ENCODE data around the gene ABI3. TPM values are rescaled to one million over a fixed set of nuclear protein-coding genes. Genes with fewer than 3 reads are reported as not detected.
A peak's percentile ranks its signal among the peaks of the same experiment; 100 is the strongest.

Gene ABI3
- total RNA-seq, 1 donor from 2014 or later = 32.8 TPM

- H3K27ac Mint-ChIP-seq = no peak within 1 kb of the TSS
- H3K9me3 Mint-ChIP-seq = no peaks in the 10 kb centered on the region
- DNase-seq (ENCODE audit: low spot score) = peak; percentile 82
- H3K36me3 Mint-ChIP-seq (ENCODE audit: low read depth) = peaks cover 1% of the 10 kb centered on the region
- peaks cover 24% of the 10 kb centered on the region for H3K4me1 Mint-ChIP-seq (ENCODE audit: low read depth)
- H3K4me3 Mint-ChIP-seq = peak within 1 kb of the TSS; percentile 87
- intact Hi-C loops (cut with micrococcal nuclease) = loop anchor here (1.0 to 5.0 kb wide), 5 partner anchors 29 to 181 kb away; partner anchors contain the start of gene PHB1
- peaks cover 37% of the 10 kb centered on the region for H3K27me3 Mint-ChIP-seq (ENCODE audit: insufficient read depth)
Measured at GRCh38 chr17:49230636-49231562, 20.4 kb downstream of the ABI3 start, which contains the start of gene PHOSPHO1. Gene PHOSPHO1, minus strand, starts transcription at chr17:49230787. Its CDS starts 4,096 bp downstream, at chr17:49226691.

- DNase-seq (ENCODE audit: low spot score) = no peak
- Mint-ChIP-seq H3K4me1 (ENCODE audit: low read depth) (peaks cover 24% of the 10 kb centered on the region), H3K27ac (no peak overlapping the region), H3K27me3 (ENCODE audit: insufficient read depth) (peaks cover 37% of the 10 kb centered on the region), H3K4me3 (peak overlapping the region; percentile 87), H3K36me3 (ENCODE audit: low read depth) (peaks cover 1% of the 10 kb centered on the region), H3K9me3 (no peaks in the 10 kb centered on the region)
- intact Hi-C loops (cut with micrococcal nuclease) = loop anchor here (2.0 to 5.0 kb wide), 3 partner anchors 61 to 181 kb away; partner anchors contain the start of gene PHB1
Measured at GRCh38 chr17:49231563-49231894, 21.0 kb downstream of the ABI3 start.

- Mint-ChIP-seq H3K9me3 (no peaks in the 10 kb centered on the region), H3K4me3 (no peak overlapping the region), H3K36me3 (ENCODE audit: low read depth) (peaks cover 1% of the 10 kb centered on the region), H3K4me1 (ENCODE audit: low read depth) (peaks cover 8% of the 10 kb centered on the region), H3K27ac (no peak overlapping the region), H3K27me3 (ENCODE audit: insufficient read depth) (peaks cover 25% of the 10 kb centered on the region)
- no peak for DNase-seq (ENCODE audit: low spot score)
- intact Hi-C loops (cut with micrococcal nuclease) = loop anchor here (5.0 kb wide), 2 partner anchors 58 to 178 kb away; partner anchors contain the start of gene PHB1
Measured at GRCh38 chr17:49234509-49235080, 24.1 kb downstream of the ABI3 start.

GRCh38 chr17:49235896-49236295 is 25.4 kb downstream of the ABI3 start:
- no peaks in the 10 kb centered on the region for H3K9me3 Mint-ChIP-seq
- intact Hi-C loops (cut with micrococcal nuclease) = no loop called here
- no peak for DNase-seq (ENCODE audit: low spot score)
- H3K27me3 Mint-ChIP-seq (ENCODE audit: insufficient read depth) = peaks cover 23% of the 10 kb centered on the region
- H3K4me1 Mint-ChIP-seq (ENCODE audit: low read depth) = peaks cover 6% of the 10 kb centered on the region
- peaks cover 1% of the 10 kb centered on the region for H3K36me3 Mint-ChIP-seq (ENCODE audit: low read depth)
- H3K4me3 Mint-ChIP-seq = no peak overlapping the region
- H3K27ac Mint-ChIP-seq = no peak overlapping the region

GRCh38 chr17:49239963-49240362 is 29.5 kb downstream of the ABI3 start:
- intact Hi-C loops (cut with micrococcal nuclease) = no loop called here
- Mint-ChIP-seq H3K36me3 (ENCODE audit: low read depth) (no peaks in the 10 kb centered on the region), H3K4me1 (ENCODE audit: low read depth) (no peaks in the 10 kb centered on the region), H3K9me3 (no peaks in the 10 kb centered on the region), H3K27ac (no peak overlapping the region), H3K4me3 (no peak overlapping the region), H3K27me3 (ENCODE audit: insufficient read depth) (peaks cover 4% of the 10 kb centered on the region)
- DNase-seq (ENCODE audit: low spot score) = no peak

- intact Hi-C loops (cut with micrococcal nuclease) = no loop called here
- H3K4me1 Mint-ChIP-seq (ENCODE audit: low read depth) = no peaks in the 10 kb centered on the region
- H3K27ac Mint-ChIP-seq = no peak overlapping the region
- H3K27me3 Mint-ChIP-seq (ENCODE audit: insufficient read depth) = peaks cover 4% of the 10 kb centered on the region
- DNase-seq (ENCODE audit: low spot score) = no peak
- H3K4me3 Mint-ChIP-seq = no peak overlapping the region
- H3K36me3 Mint-ChIP-seq (ENCODE audit: low read depth) = no peaks in the 10 kb centered on the region
- no peaks in the 10 kb centered on the region for H3K9me3 Mint-ChIP-seq
Measured at GRCh38 chr17:49240619-49241018, 30.1 kb downstream of the ABI3 start.

GRCh38 chr17:49241040-49241439 is 30.5 kb downstream of the ABI3 start:
- no peaks in the 10 kb centered on the region for H3K9me3 Mint-ChIP-seq
- no peaks in the 10 kb centered on the region for H3K4me1 Mint-ChIP-seq (ENCODE audit: low read depth)
- intact Hi-C loops (cut with micrococcal nuclease) = no loop called here
- H3K27me3 Mint-ChIP-seq (ENCODE audit: insufficient read depth) = peaks cover 4% of the 10 kb centered on the region
- no peaks in the 10 kb centered on the region for H3K36me3 Mint-ChIP-seq (ENCODE audit: low read depth)
- H3K27ac Mint-ChIP-seq = no peak overlapping the region
- DNase-seq (ENCODE audit: low spot score) = no peak
- H3K4me3 Mint-ChIP-seq = no peak overlapping the region

GRCh38 chr17:49241692-49242397 is 31.3 kb downstream of the ABI3 start:
- Mint-ChIP-seq H3K4me3 (no peak overlapping the region), H3K36me3 (ENCODE audit: low read depth) (no peaks in the 10 kb centered on the region), H3K4me1 (ENCODE audit: low read depth) (no peaks in the 10 kb centered on the region), H3K27ac (no peak overlapping the region), H3K27me3 (ENCODE audit: insufficient read depth) (peaks cover 4% of the 10 kb centered on the region), H3K9me3 (no peaks in the 10 kb centered on the region)
- DNase-seq (ENCODE audit: low spot score) = no peak
- intact Hi-C loops (cut with micrococcal nuclease) = no loop called here

GRCh38 chr17:49242813-49243212 is 32.3 kb downstream of the ABI3 start:
- Mint-ChIP-seq H3K4me3 (no peak overlapping the region), H3K27ac (no peak overlapping the region)

GRCh38 chr17:49244839-49245238 is 34.3 kb downstream of the ABI3 start:
- intact Hi-C loops (cut with micrococcal nuclease) = no loop called here
- no peaks in the 10 kb centered on the region for H3K36me3 Mint-ChIP-seq (ENCODE audit: low read depth)
- H3K9me3 Mint-ChIP-seq = no peaks in the 10 kb centered on the region
- H3K27ac Mint-ChIP-seq = no peak overlapping the region
- no peak overlapping the region for H3K4me3 Mint-ChIP-seq
- DNase-seq (ENCODE audit: low spot score) = no peak
- no peaks in the 10 kb centered on the region for H3K4me1 Mint-ChIP-seq (ENCODE audit: low read depth)
- H3K27me3 Mint-ChIP-seq (ENCODE audit: insufficient read depth) = peaks cover 2% of the 10 kb centered on the region

More at GRCh38 chr17:49242813-49243212, 32.3 kb downstream of the ABI3 start:
- peaks cover 4% of the 10 kb centered on the region for H3K27me3 Mint-ChIP-seq (ENCODE audit: insufficient read depth)
- no peaks in the 10 kb centered on the region for H3K36me3 Mint-ChIP-seq (ENCODE audit: low read depth)
- no peaks in the 10 kb centered on the region for H3K4me1 Mint-ChIP-seq (ENCODE audit: low read depth)
- intact Hi-C loops (cut with micrococcal nuclease) = no loop called here
- H3K9me3 Mint-ChIP-seq = no peaks in the 10 kb centered on the region
- no peak for DNase-seq (ENCODE audit: low spot score)

GRCh38 chr17:49247944-49248343 is 37.4 kb downstream of the ABI3 start:
- Mint-ChIP-seq H3K27ac (no peak overlapping the region), H3K36me3 (ENCODE audit: low read depth) (no peaks in the 10 kb centered on the region), H3K9me3 (no peaks in the 10 kb centered on the region), H3K4me3 (no peak overlapping the region), H3K27me3 (ENCODE audit: insufficient read depth) (peaks cover 8% of the 10 kb centered on the region), H3K4me1 (ENCODE audit: low read depth) (no peaks in the 10 kb centered on the region)
- DNase-seq (ENCODE audit: low spot score) = no peak
- intact Hi-C loops (cut with micrococcal nuclease) = no loop called here

- no peak for DNase-seq (ENCODE audit: low spot score)
- Mint-ChIP-seq H3K4me1 (ENCODE audit: low read depth) (no peaks in the 10 kb centered on the region), H3K27me3 (ENCODE audit: insufficient read depth) (peaks cover 11% of the 10 kb centered on the region), H3K36me3 (ENCODE audit: low read depth) (no peaks in the 10 kb centered on the region), H3K4me3 (no peak overlapping the region), H3K9me3 (no peaks in the 10 kb centered on the region), H3K27ac (no peak overlapping the region)
- intact Hi-C loops (cut with micrococcal nuclease) = no loop called here
Measured at GRCh38 chr17:49249292-49249794, 38.8 kb downstream of the ABI3 start.
